Measurements from ENCODE around the gene DCBLD1. TPM values are rescaled to one million over a fixed set of nuclear protein-coding genes. Genes with fewer than 3 reads are reported as not detected.
A peak's percentile ranks its signal among the peaks of the same experiment; 100 is the strongest.

DCBLD1 gene
- total RNA-seq, 6 experiments from 2014 or later, result 7.6 to 22.8 (median 10.8) TPM

DNA sequence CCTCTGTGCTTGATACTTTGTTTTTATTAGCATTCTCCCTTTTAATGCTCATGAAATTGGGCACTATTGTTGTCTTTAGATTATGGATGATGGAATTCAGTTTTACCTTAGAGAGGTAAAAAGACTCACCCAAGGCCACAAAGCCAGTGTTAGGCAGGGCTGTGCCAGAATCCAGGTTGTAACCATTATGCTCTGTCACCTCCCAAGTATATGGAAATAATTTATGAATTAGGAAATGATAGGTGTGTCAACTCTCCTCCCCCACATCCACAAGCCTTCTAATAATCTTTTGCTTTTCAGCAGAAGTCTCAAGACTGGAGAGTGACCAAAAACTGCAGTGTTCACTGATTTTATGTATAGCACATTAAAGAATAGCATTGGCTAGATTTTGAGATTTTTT lies 13.0 kb downstream of the DCBLD1 start:
- Histone ChIP-seq H3K27me3 (no peaks in the 10 kb centered on the region), H3K9me3 (no peaks in the 10 kb centered on the region), H3K36me3 (no peaks in the 10 kb centered on the region), H3K27ac (no peak overlapping the region), H3K4me1 (peaks cover 0 to 2% (median 0%) of the 10 kb centered on the region in 4 donors), H3K4me3 (no peak overlapping the region)
- TF ChIP-seq, protein P1, sequence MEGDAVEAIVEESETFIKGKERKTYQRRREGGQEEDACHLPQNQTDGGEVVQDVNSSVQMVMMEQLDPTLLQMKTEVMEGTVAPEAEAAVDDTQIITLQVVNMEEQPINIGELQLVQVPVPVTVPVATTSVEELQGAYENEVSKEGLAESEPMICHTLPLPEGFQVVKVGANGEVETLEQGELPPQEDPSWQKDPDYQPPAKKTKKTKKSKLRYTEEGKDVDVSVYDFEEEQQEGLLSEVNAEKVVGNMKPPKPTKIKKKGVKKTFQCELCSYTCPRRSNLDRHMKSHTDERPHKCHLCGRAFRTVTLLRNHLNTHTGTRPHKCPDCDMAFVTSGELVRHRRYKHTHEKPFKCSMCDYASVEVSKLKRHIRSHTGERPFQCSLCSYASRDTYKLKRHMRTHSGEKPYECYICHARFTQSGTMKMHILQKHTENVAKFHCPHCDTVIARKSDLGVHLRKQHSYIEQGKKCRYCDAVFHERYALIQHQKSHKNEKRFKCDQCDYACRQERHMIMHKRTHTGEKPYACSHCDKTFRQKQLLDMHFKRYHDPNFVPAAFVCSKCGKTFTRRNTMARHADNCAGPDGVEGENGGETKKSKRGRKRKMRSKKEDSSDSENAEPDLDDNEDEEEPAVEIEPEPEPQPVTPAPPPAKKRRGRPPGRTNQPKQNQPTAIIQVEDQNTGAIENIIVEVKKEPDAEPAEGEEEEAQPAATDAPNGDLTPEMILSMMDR (IDR thresholded peaks at IDR 0.05), result no peak
- TF ChIP-seq POLR2A (IDR thresholded peaks at IDR 0.05), result no peak
- ATAC-seq (no peak), DNase-seq (no peak)
- intact Hi-C loops (cut with DNase I), result no loop called here

DNA sequence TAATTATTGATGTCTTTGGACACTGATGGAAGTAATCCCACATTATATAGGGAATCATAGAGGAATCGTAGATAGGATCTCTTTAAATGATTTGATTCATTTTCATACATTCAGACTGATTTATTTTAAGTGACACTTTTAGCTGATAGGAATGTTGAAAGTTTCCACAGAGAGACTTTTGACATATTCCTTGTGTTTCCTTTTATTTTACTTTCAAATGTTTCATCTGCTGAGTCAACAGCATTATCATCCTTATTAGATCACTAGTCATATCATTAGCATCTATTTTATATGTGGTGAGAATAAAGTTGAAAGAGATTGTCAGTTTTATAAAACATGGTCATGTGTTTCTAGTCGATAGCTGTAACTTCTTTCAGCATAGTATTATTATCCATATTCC lies 13.4 kb downstream of the DCBLD1 start:
- Histone ChIP-seq H3K4me3 (no peak overlapping the region), H3K9me3 (no peaks in the 10 kb centered on the region), H3K4me1 (peaks cover 0 to 2% (median 0%) of the 10 kb centered on the region in 4 donors), H3K27ac (no peak overlapping the region), H3K36me3 (no peaks in the 10 kb centered on the region), H3K27me3 (no peaks in the 10 kb centered on the region)
- WGBS (ENCODE audit: insufficient coverage, low coverage, low lambda C conversion rate, missing lambda C conversion rate), result 91% methylated on average over 2 of the region's 2 CpGs
- DNase-seq (no peak), ATAC-seq (no peak)
- no peak for TF ChIP-seq POLR2A (IDR thresholded peaks at IDR 0.05)
- TF ChIP-seq, protein P1 (IDR thresholded peaks at IDR 0.05), result no peak
- intact Hi-C loops (cut with DNase I), result no loop called here

DNA sequence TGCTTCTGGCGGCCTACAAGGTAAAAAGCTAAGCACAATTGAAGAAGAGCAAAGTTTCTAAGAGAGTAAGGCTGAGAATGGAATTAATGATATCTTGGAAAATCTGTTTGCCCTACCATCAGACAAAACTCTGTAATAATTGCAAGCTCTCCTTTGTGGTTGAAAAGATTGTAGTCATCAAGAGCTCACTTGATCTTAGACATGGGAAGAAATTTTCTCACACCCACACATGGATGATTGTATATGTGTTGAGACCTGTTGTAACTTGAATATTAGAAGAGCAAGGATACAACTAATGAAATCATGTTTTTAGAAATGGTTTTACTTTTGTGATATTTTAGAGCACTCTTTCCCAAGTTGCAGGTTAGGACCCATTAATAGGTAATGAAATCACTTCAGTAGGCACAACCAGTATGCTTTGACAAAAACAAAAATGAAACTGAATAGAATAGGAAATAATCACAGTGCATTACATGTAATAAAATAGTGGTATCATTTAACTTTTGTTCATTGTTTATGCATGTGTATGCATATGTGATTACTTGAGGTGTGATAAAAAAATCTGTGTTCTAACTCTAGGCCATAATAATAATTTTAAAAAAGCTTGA lies 14.0 kb downstream of the DCBLD1 start:
- no peaks in the 10 kb centered on the region for H3K27me3 ChIP-seq
- no peak overlapping the region for H3K4me3 ChIP-seq
- intact Hi-C loops (cut with DNase I), result no loop called here
- H3K27ac ChIP-seq, result no peak overlapping the region
- WGBS (ENCODE audit: insufficient coverage, low coverage, low lambda C conversion rate, missing lambda C conversion rate), result 100% methylated on average over 1 of the region's 1 CpG
- peaks cover 0 to 2% (median 0%) of the 10 kb centered on the region in 4 donors for H3K4me1 ChIP-seq
- no peaks in the 10 kb centered on the region for H3K9me3 ChIP-seq
- peak in 1 of 4 donors; percentile 37 for ATAC-seq
- no peaks in the 10 kb centered on the region for H3K36me3 ChIP-seq
- no peak for DNase-seq
- no peak for TF ChIP-seq POLR2A (IDR thresholded peaks at IDR 0.05)
- TF ChIP-seq, protein P1 (IDR thresholded peaks at IDR 0.05), result no peak

DNA sequence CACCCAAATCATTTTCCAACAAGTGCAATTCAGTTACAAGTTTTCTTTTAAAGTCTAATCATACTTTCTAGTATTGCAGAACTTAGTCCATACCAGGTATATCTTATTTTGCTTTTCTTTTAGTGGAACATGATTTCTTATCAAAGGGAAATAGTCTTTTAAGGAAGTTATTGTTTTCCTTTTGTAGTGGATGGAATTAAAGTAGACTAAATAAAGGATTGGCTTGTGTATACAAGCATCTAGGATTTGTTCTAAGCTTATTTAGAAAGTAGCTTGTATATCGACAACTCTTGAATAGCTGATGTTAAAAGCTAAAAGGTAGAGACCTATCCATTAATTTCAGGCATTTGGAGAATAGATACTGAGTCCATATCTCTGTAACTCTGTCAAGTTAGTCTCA lies 14.8 kb downstream of the DCBLD1 start:
- Histone ChIP-seq H3K27me3 (no peaks in the 10 kb centered on the region), H3K36me3 (no peaks in the 10 kb centered on the region), H3K9me3 (no peaks in the 10 kb centered on the region), H3K27ac (no peak overlapping the region), H3K4me3 (no peak overlapping the region), H3K4me1 (peaks cover 0 to 2% (median 0%) of the 10 kb centered on the region in 4 donors)
- 60% methylated on average over 1 of the region's 1 CpG for WGBS (ENCODE audit: insufficient coverage, low coverage, low lambda C conversion rate, missing lambda C conversion rate)
- intact Hi-C loops (cut with DNase I), result no loop called here
- ATAC-seq (no peak), DNase-seq (no peak)
- no peak for TF ChIP-seq POLR2A (IDR thresholded peaks at IDR 0.05)
- TF ChIP-seq, protein P1 (IDR thresholded peaks at IDR 0.05), result no peak
